SU-DHL-6 (cell line): ENCODE data around the gene RPL10.

Source experiments
- H2AFZ ChIP-seq: fragments of 200-600 bp; sonication (generic); 2 replicates; pipeline ENCODE4 v1.6.1; 2014; ENCODE audit warnings: low read depth, mild to moderate bottlenecking, moderate library complexity, mixed read lengths, antibody characterized with exemption, low read length; ENCODE audit not compliant: severe bottlenecking
- H3F3A ChIP-seq: fragments of 200-600 bp; shearing (Covaris generic); 2 replicates; pipeline ENCODE4 v1.6.0; 2016; ENCODE audit warnings: antibody characterized with exemption, mild to moderate bottlenecking; ENCODE audit not compliant: insufficient read depth
- H3K27ac ChIP-seq: fragments of 200-600 bp; sonication (generic); 2 replicates; pipeline ENCODE4 v1.5.1; 2016; ENCODE audit warnings: low read depth, mild to moderate bottlenecking, low read length, moderate library complexity, mixed read lengths
- H3K27me3 ChIP-seq: fragments of 200-600 bp; sonication (generic), shearing (Covaris generic); 2 replicates; pipeline ENCODE4 v1.6.0; 2014; ENCODE audit warnings: mild to moderate bottlenecking, low read length
- H3K36me3 ChIP-seq: fragments of 200-600 bp; sonication (generic); 2 replicates; pipeline ENCODE4 v1.6.1; 2014; ENCODE audit warnings: mild to moderate bottlenecking, low read length, mixed read lengths
- H3K4me2 ChIP-seq: fragments of 300-600, 200-600 bp; shearing (Covaris generic), sonication (generic); 2 replicates; pipeline ENCODE4 v1.6.0; 2014; ENCODE audit warnings: low read length, low read depth, mild to moderate bottlenecking; ENCODE audit not compliant: poor library complexity, severe bottlenecking
- H3K4me3 ChIP-seq: fragments of 200-600 bp; sonication (generic); 2 replicates; pipeline ENCODE4 v1.5.1; 2014; ENCODE audit warnings: antibody characterized with exemption, low read length, mild to moderate bottlenecking, mixed read lengths; ENCODE audit not compliant: insufficient read depth, poor library complexity, severe bottlenecking
- H3K79me2 ChIP-seq: fragments of 200-600 bp; sonication (generic); 2 replicates; pipeline ENCODE4 v1.6.1; 2014; ENCODE audit warnings: mild to moderate bottlenecking, low read length, moderate library complexity; ENCODE audit not compliant: insufficient read depth
- H3K9ac ChIP-seq: fragments of 200-600 bp; sonication (generic); 2 replicates; pipeline ENCODE4 v1.7.0; 2014; ENCODE audit warnings: mild to moderate bottlenecking, low read length
- H3K9me2 ChIP-seq: fragments of 200-600 bp; sonication (generic); replicated peaks from 2 replicates; pipeline ENCODE4 v1.6.1; 2014; ENCODE audit warnings: low read length; ENCODE audit not compliant: insufficient read depth
- H3K9me3 ChIP-seq: fragments of 200-600 bp; sonication (generic); 2 replicates; pipeline ENCODE4 v1.6.1; 2014; ENCODE audit warnings: low read length, mixed read lengths; ENCODE audit not compliant: insufficient read depth
- H4K20me1 ChIP-seq: fragments of 200-600 bp; sonication (generic); 2 replicates; pipeline ENCODE4 v1.6.1; 2014; ENCODE audit warnings: low read depth, mild to moderate bottlenecking, antibody characterized with exemption, low read length, moderate library complexity, mixed read lengths
- CTCF ChIP-seq: fragments of 200-600 bp; sonication (generic); IDR thresholded peaks from one replicate; pipeline ENCODE4 v1.5.1; 2017; ENCODE audit warnings: antibody characterized with exemption, mild to moderate bottlenecking, low read length, moderate library complexity; ENCODE audit not compliant: insufficient read depth, poor library complexity, severe bottlenecking
- EZH2phosphoT487 ChIP-seq: fragments of 200-600 bp; sonication (generic), shearing (Covaris generic); conservative IDR thresholded peaks from 2 replicates; pipeline ENCODE4 v1.6.1; 2018; ENCODE audit warnings: mild to moderate bottlenecking, antibody characterized with exemption, low read length, moderate library complexity, mixed read lengths

The RPL10 gene

GRCh38 chrX:154380153-154380552 lies 18.0 kb upstream of the RPL10 start:
- H3K4me2 ChIP-seq = peak overlapping the region; percentile 76
- no peaks in the 10 kb centered on the region for H4K20me1 ChIP-seq
- H3K9me2 ChIP-seq = no peaks in the 10 kb centered on the region
- peaks cover 12% of the 10 kb centered on the region for H3K79me2 ChIP-seq
- peak overlapping the region; percentile 69 for H3K4me3 ChIP-seq
- no peak for TF ChIP-seq CTCF
- TF ChIP-seq EZH2phosphoT487 = no peak
- no peaks in the 10 kb centered on the region for H3F3A ChIP-seq
- no peaks in the 10 kb centered on the region for H3K27me3 ChIP-seq
- no peaks in the 10 kb centered on the region for H3K9me3 ChIP-seq
- H3K27ac ChIP-seq = no peak overlapping the region
- H2AFZ ChIP-seq = no peak overlapping the region
- H3K36me3 ChIP-seq = no peaks in the 10 kb centered on the region
- H3K9ac ChIP-seq = peak overlapping the region; percentile 97

GRCh38 chrX:154380787-154381186 lies 17.4 kb upstream of the RPL10 start:
- Histone ChIP-seq H3K9me2 (no peaks in the 10 kb centered on the region), H3K36me3 (no peaks in the 10 kb centered on the region), H3K4me3 (no peak overlapping the region), H2AFZ (no peak overlapping the region), H3F3A (no peaks in the 10 kb centered on the region), H3K27ac (no peak overlapping the region), H3K4me2 (no peak overlapping the region), H3K79me2 (peaks cover 12% of the 10 kb centered on the region), H3K27me3 (no peaks in the 10 kb centered on the region), H3K9ac (no peak overlapping the region), H4K20me1 (no peaks in the 10 kb centered on the region), H3K9me3 (no peaks in the 10 kb centered on the region)
- TF ChIP-seq EZH2phosphoT487 (no peak), CTCF (no peak)

GRCh38 chrX:154381271-154381670 lies 16.9 kb upstream of the RPL10 start:
- Histone ChIP-seq H3K27ac (no peak overlapping the region), H3K4me3 (no peak overlapping the region), H3K9me3 (no peaks in the 10 kb centered on the region), H3K9ac (no peak overlapping the region), H3K9me2 (no peaks in the 10 kb centered on the region), H3F3A (no peaks in the 10 kb centered on the region), H3K27me3 (no peaks in the 10 kb centered on the region), H4K20me1 (no peaks in the 10 kb centered on the region), H3K79me2 (peaks cover 12% of the 10 kb centered on the region), H2AFZ (no peak overlapping the region), H3K4me2 (no peak overlapping the region), H3K36me3 (no peaks in the 10 kb centered on the region)
- TF ChIP-seq CTCF (no peak), EZH2phosphoT487 (no peak)
